DMS53 treated with DMSO at 0.1 percent for 48 hours (cell line): ENCODE measurements around the gene UROC1.

Experiments used
- DNase-seq: peaks from one replicate; lab custom pipeline; 2025; ENCODE audit not compliant: unreplicated experiment; lab: John Stamatoyannopoulos, UW

The UROC1 gene

DNA sequence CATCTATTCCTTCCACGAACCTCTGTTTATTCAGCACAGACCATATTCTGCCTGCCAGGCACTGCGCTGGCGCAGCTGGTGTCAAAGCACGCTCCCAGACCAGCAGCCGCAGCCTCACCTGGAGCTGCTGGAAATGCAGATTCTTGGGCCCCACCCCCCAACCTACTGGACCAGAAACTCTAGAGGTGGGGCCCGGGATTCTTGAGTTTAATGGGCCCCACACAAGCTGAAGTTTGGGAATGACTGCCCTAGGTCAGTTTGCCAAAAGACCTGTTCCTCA is 13.4 kb upstream of the UROC1 start:
- no peak for DNase-seq

DNA sequence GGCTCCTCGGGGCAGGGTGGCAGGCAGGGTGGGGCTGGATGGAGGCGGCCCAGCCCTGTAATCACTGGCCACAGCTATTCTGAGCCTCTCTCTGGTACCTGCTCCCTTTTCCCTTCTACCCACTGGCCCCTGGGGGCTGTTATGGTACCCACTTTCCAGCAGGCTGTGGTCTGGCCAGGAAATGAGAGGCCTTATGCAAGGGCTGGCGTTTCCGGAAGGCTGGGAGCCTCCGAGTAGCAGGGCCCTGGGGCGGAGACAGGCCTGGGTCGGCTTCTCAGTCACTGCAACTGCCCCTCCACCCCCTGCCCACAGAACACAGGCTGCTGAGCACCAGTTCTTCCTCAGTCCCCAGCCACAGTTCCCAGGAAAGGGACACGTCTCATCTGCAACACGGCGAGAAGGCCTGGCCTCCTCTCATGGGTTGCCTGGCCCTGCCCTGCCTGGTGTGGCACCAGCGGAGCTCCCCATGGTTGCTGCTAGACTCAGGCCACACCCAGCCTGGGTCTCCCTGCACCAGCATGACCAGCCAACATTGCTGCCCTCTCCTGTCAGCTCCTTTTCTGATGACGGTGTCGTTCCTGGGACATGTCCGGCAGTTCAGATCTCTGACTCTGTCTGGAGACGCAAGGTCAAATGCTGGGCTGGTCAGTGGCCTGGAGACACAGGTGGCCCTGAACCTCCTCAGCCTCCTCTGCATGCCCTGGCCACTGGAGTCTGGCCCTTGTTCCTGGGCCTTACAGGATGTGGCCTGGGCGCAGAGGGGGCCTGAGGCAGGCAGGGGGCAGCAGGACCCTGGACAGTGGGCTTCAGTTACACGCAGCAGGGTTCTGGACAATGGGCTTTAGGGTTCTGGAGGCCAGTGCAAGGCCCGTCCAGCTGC is 12.8 kb upstream of the UROC1 start:
- no peak for DNase-seq

DNA sequence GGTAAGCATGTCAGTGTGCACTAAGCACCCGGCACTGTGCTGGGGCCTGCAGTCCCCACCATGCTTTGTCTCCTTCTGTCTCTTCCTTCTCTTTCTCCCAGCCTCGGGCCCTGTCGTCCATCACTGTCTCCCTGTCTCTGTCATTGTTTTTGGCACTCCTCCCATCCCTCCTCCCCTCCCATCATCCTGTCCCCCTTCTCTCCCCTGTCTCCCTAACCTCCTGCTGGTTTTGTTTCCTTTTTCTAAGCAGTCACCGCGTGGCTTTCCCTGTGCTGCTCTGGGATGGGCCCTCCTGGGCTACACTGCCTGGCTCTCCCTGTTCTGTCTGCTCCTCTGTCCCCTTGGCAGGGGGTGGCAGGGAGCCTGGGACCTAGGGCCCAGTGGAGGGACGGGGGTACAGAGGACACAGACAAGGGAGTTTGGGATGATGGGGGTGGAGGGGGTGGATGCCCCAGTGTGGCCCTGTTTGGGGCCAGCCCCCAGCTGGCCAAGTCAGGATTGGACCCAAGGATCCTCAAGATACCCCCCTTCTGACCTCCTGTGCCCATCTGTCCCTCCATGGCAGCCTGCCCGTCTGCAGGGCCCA is 12.1 kb upstream of the UROC1 start:
- no peak for DNase-seq

DNA sequence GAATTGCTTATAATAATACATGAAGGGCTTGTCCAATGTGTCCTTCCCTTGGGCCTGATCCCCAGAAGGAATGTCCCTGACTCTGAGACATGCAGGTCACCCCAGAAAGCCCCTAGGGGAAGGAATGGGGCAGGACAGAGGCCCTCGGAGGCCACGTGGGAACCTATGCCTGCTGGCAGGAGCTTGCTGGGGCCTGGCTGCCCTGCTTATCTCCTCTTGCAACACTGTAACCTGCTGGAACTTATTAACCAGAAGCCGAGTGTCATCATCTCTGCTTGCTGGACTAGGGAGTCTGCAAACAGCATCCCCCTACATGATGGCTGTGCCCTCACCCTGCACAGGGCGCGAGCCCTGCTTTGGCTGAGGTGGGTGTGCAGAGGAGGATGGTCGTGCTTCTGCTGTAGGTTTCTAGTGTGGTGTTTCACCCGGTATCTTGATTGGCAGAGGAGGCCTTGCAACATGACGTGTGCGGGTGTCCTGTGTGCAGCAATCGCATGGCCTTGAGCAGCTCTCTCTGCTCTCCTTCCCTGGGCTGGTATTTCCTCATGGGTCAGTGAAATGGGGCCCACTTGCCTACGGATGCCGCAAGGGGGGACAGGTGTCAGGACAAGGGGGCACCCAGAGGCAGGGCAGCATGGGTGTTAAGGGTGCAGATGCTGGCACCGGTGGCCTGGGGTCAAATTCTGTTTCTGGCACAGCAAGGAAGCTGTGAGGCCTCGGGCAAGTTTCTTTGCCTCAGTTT is 11.4 kb upstream of the UROC1 start:
- DNase-seq: no peak

DNA sequence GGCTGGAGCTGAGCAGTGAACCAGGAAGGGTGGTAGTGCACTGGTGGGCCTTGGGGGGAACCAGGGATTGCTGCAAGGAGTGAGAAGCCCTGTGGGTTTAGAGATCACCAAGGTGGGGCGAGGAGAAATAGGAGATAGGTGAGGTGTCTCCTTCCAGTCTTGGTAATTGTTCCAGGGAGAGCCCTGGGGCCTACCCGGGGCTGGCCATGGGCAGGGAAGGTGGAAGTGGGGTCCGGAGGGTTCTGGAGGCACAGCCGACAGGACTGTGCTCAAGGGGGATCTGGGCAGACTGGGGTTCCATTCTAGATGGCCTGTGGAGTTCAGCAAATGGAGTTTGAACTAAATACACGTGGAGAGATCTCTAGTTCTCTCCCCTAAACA is 10.8 kb upstream of the UROC1 start:
- DNase-seq: no peak

DNA sequence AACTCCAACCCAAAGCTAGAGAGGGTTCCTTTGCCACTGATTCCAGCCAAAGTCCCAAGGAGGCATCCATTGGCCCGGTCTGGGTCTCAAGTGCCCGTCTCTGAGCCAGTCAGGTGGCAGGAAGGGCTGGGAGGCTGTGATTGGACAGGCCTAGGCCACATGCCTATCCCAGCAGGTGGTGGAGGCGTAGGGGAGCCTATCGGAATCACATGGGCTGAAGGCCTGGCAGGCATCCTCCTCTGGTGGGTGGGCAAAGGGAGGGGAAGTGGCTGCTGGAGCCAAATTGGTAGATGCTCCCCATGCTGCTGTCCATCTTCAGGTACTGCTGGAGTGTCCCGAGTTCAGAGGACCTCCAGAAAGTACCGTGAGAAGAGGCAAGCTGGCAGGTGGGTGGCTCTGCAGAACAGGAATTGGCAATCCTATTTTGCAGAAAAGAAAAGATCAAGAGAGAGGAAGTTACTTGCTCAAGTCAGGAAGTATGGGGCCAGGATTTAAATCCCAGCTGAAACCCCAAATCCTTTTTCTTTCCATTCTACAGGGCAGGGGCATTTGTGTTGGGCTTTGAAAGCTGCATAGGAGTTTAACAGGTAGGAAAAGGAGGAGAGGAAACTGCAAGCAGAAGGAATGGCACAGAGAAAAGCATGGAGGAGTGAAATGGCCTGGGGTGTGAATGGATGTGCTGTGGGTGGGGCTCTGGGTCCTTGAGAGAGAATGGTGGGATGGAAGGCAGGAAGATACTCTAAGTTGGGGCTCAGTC is 10.1 kb upstream of the UROC1 start:
- DNase-seq: no peak

DNA sequence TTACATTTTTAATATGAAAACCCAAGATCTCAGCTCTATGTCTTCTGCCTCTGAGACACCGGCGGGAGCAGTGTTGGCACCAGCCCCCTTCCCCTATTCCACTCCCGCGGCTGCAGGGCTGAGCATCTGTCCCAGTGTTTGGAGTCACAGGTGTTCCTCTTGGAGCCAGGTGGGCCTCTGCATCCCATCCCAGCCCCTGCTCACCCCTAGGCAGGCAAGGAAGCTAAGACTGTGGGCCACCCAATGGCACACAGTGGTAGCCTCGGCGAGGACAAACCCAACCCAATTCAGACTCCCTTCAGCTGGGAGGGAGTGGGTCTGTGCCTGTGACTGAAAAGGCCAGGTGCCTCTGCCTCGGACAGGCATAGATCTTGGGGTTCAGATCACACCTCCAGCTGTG is 9.4 kb upstream of the UROC1 start:
- DNase-seq: no peak

DNA sequence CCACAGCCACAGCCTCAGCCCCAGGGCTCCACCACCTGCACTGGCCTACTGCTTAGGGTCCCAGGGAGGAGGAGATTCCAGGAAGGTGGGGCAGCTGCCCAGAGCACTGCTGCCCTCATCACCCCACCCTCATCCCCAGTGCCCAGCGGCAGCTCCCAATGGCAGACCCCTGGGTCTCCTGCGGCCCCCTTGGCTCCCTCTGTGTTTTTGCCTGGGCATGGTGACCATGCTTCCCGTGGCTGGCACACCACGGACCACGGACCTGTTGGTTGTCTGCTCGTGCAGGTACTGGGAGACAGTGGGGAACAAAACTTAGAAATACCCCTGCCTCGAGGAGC is 9.1 kb upstream of the UROC1 start:
- DNase-seq: no peak

DNA sequence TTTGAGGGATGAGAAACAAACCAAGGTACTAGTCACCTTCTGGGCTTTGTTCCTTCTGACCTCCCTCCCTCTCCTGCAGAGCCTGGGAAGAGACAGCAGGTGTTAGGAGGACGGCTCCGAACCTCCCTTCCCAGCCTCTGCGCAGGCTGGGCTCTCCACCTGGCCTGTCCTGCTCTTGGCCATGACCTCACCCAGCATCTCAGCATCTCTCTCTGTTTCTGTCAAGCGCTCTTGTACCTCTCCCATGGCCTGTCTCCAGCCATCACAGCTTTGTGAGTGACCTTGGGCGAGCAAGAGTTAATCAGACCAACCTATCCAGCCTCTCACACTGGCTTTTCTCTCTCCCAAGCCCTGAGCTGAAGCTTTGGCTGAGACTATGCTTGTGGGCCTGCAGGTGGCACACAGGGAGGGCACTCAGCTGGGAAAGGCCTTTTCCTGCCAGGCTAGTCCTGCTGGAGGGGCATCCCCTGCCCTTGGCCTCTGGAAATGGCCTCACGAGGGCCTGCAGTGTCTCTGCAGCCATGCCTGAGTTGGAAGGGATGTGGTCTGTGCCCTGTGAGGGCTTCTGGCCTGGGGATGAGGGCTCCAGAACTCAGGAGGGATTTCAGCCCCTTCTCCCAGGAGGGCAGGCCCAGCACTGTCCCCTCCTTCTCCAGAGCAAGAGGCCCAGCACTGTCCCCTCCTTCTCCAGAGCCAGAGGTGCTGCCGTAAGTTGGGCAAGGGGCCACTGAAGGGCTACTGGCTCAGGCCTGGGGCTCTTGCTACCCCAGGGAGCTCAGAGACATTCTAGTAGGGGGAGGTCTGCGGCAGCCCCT is 8.5 kb upstream of the UROC1 start:
- DNase-seq: no peak

DNA sequence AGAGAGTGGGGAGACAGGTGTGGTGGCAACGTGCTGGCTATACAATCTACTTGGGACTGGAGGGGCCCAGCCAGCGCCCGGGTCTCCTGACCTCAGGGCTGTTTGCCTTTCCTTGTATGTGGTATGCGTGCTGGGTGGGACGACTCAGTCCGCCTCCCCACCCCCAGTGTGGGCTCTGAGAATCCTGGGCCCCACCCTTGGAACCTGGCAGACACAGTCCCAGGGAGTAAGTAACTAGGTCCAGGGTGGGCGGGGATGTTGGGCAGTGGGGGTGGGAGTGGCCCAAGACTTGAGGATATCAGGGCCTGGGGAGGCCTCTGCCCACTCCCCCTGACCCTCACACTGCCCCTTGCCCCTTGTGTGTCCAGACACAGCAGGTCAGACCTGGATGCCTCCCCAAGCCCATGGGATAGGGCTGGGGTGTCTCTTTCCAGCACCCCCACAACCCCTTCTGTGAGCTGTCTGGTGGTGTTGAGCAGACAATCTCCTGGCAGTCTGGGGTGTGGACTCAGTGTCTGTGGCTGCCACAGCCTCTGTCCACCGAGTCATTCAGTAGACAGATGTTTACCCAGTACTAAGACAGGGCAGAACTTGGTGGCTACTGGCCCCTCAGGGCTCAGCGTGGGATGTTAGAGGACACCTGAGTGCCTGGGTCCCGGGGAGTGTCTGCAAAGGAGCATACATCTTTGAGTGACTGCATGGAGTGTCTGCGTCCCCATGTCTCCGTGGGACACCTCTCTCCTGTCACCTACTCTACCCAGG is 7.7 kb upstream of the UROC1 start:
- DNase-seq: no peak

DNA sequence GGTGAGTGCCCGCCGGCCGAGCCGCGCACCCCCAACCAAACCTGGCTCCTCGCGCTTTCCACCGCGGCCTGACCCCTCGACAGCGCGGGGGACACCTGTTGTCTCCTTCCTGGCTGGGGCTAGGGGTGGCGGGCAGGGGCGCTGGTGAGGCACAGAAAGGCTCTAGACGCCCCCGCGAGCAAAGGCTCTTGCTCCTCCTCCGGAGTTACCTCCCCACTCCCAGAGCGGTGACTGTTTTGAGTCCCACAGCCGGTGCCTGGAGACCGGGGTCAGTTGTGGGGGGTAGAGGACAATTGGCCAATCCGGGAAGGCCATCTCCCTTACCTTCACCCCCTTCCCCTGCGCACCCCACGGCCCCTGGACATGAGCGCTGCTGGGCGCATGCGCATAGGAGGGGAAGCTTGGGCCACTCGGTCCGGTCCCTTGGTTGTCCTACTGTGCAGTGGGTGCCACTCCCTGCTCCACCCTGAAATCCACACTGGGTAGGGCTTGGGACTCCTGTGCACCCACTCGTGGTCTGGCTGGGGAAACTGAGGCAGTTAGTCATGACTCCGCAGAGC is 6.9 kb upstream of the UROC1 start:
- no peak for DNase-seq

DNA sequence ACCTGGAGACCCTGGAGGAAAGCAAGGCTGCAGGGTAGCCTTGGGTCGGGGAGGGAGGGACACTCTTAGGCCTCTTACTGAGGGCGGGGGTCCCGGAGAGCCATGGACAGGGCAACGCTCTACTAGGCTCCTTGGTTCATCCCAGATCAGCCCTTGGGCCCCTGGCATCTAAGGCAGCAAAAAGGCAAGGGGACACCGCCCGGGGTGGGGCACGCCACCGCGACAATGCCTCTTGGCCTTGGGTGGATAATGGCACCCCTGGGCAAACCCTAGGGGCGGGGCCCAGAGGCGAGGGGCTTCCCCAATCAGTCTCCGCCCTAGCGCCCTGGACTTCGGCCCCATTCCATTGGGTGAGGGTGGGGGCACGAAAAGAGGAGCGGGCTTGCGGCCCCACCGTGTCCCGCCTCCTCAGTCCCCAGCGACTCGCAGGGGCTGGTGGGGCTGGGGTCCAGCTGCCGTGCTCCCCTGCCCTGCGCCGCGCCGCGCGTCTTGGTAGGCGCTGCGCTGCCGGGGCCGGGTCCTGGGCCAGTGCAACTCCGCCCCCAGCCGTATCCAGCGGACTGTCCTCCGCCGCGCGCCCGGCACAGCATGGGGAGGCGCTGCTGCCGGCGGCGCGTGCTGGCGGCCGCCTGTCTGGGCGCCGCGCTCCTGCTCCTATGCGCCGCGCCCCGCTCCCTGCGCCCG is 6.3 kb upstream of the UROC1 start, which contains the start of gene CHST13:
Gene CHST13, plus strand, starts transcription at position 411 of the 684 bp plus-strand sequence. Its CDS starts 178 bp downstream, at position 589.
- DNase-seq: peak; percentile 36

DNA sequence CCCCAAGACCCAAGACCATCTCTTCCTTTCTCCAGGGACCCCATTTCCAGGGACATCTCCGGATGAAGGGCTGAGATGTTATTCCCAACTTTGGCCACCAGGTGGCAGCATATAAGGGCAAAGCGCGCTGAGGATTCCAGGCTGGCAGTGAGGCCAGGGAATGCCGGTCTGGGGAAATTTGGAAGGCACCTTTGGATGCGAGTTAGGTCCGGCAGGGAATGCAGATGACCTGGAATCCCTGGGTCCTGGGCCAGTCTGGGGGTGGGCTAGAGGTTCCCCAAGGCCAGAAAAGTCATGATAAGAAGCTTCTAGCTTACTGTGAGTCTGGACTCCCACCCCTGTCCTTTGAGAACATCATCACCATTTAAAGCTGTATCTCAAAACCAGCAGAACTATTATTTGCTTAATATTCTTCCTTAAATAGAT is 4.8 kb upstream of the UROC1 start:
- peak; percentile 23 for DNase-seq

DNA sequence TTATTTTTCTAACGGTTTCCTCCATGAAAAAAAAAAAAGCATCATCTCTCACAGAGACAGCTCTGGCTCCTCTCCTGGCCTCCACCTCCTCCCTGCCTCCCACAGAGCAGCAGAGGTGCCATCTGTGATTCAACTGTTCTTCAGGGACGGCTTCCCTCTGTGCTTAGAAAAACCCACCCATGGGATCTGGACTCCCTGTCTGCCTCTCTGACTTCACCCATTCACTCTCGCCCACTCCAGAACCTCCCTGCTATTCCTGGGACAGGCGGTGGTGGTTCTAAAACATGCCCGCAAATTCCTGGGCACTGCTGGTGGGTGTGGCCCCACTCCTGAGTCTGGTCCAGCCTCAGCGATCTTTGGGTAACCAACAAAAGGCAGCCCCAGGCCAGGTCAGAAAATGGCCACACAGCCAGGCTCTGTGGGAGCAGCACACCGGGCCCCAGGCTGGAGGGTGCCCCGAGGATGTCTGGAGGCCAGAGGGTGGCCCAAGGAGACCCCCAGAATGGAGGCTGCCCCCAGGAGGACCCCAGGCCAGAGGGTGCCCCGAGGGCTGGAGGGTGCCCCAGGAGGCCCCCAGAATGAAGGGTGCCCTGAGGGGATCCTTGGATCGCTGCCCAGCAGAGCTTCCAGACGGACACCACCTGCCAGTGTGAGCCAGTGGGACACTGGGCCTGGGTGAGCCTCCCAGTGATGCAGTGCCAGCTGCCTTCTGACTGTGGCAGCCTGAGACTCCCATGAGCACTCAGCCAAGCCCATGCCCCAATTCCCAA is 3.7 kb upstream of the UROC1 start:
- DNase-seq: no peak

DNA sequence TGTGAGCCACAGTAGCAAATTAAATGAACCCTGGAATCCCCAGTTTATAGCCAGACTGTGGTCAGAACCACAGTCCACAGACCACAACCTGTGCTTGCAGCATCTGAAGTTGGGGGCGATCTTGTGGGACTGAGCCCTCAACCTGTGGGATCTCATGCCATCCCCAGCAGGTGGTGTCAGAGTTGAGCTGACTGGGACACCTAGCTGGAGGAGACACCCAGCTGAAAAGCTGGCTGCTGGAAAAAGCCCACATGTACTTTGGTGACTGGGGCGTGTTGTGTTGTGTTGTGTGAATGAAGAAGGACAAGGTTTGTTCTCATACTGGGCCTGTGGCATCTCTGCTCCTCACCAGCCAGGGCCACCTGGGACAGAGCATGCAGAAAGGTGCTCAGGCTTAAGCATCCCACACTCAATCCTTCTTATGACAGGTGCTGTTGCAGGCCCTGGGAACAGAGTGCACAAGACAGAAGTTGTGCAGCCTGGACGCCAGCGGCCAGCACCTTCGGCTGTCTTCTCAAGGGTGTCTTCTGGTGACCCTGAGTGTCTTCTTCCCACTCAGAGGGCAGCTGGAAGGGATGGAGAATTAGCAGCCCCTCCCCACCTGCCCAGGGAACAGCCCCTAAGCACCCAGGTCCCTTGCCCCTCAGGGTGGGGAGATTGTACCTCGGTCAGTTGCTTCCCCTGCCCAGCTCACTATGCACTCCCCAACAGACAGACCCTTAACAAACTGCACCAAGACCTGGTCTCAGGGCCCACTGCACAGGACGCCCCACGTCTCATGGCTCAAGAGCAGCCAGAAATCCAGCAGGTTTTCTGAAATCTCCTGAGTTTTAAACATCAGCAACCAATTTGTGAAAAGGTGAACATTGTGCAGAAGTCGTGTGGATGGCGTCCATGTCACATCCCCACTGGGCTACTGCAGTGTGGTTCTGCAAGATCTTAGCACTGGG is 2.2 kb upstream of the UROC1 start:
- no peak for DNase-seq

DNA sequence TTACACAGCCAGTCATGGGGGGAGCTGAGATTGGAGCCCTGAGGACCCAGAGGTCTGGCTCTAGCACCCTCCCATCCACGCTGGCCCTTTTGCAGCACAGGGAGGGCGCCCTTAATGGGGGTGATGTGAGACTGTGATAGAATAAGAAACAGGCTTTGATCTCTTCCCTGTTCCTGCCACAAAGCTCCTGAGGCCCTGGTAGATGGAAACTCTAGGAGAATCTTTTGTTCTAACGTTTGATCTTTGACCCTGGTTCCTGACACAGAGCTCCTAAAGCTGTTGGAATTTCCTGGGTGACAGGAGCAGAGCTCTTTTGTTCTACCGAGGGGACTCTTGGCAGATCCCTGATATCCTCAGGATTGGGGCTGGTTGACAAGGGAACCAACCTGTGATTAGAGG is 1.2 kb upstream of the UROC1 start:
- DNase-seq: no peak
